Measurements from ENCODE around the gene TYW5. TPM values are rescaled to one million over a fixed set of nuclear protein-coding genes. Genes with fewer than 3 reads are reported as not detected.

TYW5 gene
- total RNA-seq, 1 experiment from 2014 or later, result 13.5 TPM

DNA sequence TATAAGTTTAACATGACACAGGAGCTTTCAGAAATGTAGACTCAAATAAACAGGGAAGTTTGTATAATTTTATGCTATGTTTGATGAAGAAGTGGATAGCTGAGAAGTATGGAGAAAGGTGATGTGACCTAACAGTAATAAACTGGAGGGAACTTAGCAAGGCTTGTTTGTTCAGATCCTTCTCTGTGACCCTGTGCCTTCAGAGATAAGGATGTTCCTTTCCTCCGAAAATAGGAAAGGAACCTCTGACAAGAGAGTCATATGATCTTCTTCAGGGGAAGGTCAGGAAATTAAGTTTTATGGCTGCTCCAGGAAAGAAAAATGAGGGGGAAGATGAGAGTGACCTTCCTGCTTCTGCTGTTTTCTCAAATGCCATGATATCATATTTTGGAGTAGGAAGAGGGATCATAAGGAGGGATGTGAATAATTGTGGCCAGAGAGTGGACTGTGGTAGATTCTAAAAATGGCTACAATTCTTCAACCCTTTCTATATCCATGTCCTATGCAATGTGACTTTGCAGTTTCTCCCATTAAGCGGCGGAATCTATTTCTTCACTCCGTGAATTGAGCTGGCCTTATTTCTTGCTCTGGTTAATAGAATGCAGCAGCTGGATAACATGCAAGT, 52.7 kb downstream of the TYW5 start (continued):
- no peak for TF ChIP-seq GRHL2 (CRISPR knock-in tag; IDR thresholded peaks at IDR 0.05; ENCODE audit: insufficient replicate concordance, severe bottlenecking)

DNA sequence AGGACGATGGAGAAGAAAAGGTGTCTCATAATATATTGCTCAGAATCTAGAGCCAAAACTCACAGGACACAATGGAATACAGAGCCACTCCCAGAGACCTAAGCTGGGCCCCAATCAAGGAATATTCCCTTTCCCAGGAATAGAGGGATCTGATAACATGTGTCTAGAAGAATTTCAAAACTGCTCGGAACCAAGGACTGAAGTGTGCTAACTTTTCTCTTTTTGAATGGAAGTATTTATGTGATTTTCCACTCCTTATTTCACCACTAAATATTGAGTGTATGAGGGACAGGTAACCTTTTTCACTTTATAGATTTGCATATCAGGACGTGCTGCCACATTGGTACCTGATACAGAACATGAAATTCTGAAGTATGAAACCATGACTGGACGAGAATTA, 53.3 kb downstream of the TYW5 start:
- H3K4me1 Mint-ChIP-seq, result 0 out of 2 replicates have a peak, but pooled peaks cover 3% of the 10 kb centered on the region
- no peak overlapping the region for H3K4me3 Mint-ChIP-seq
- H3K27ac Mint-ChIP-seq, result no peak overlapping the region
- no peak for DNase-seq (ENCODE audit: low spot score)
- ChIA-PET CTCF (no interaction called here), POLR2A (no interaction called here)
- no peaks in the 10 kb centered on the region for H3K36me3 Mint-ChIP-seq
- no peaks in the 10 kb centered on the region for H3K9me3 Mint-ChIP-seq
- no peak for ATAC-seq
- TF ChIP-seq, protein P1, sequence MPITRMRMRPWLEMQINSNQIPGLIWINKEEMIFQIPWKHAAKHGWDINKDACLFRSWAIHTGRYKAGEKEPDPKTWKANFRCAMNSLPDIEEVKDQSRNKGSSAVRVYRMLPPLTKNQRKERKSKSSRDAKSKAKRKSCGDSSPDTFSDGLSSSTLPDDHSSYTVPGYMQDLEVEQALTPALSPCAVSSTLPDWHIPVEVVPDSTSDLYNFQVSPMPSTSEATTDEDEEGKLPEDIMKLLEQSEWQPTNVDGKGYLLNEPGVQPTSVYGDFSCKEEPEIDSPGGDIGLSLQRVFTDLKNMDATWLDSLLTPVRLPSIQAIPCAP (CRISPR knock-in tag; IDR thresholded peaks at IDR 0.05), result no peak
- TF ChIP-seq MYBL2 (CRISPR knock-in tag; IDR thresholded peaks at IDR 0.05), result no peak
- no peak for TF ChIP-seq CREM (CRISPR knock-in tag; IDR thresholded peaks at IDR 0.05)
- TF ChIP-seq, protein P2, sequence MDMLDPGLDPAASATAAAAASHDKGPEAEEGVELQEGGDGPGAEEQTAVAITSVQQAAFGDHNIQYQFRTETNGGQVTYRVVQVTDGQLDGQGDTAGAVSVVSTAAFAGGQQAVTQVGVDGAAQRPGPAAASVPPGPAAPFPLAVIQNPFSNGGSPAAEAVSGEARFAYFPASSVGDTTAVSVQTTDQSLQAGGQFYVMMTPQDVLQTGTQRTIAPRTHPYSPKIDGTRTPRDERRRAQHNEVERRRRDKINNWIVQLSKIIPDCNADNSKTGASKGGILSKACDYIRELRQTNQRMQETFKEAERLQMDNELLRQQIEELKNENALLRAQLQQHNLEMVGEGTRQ (CRISPR knock-in tag; IDR thresholded peaks at IDR 0.05), result no peak
- TF ChIP-seq ZNF138 (CRISPR knock-in tag; conservative IDR thresholded peaks at IDR 0.05), result no peak
- TF ChIP-seq RELA (CRISPR knock-in tag; IDR thresholded peaks at IDR 0.05; ENCODE audit: borderline replicate concordance), result no peak
- TF ChIP-seq ZBTB21 (CRISPR knock-in tag; IDR thresholded peaks at IDR 0.05; ENCODE audit: borderline replicate concordance), result no peak
- TF ChIP-seq, protein P3, sequence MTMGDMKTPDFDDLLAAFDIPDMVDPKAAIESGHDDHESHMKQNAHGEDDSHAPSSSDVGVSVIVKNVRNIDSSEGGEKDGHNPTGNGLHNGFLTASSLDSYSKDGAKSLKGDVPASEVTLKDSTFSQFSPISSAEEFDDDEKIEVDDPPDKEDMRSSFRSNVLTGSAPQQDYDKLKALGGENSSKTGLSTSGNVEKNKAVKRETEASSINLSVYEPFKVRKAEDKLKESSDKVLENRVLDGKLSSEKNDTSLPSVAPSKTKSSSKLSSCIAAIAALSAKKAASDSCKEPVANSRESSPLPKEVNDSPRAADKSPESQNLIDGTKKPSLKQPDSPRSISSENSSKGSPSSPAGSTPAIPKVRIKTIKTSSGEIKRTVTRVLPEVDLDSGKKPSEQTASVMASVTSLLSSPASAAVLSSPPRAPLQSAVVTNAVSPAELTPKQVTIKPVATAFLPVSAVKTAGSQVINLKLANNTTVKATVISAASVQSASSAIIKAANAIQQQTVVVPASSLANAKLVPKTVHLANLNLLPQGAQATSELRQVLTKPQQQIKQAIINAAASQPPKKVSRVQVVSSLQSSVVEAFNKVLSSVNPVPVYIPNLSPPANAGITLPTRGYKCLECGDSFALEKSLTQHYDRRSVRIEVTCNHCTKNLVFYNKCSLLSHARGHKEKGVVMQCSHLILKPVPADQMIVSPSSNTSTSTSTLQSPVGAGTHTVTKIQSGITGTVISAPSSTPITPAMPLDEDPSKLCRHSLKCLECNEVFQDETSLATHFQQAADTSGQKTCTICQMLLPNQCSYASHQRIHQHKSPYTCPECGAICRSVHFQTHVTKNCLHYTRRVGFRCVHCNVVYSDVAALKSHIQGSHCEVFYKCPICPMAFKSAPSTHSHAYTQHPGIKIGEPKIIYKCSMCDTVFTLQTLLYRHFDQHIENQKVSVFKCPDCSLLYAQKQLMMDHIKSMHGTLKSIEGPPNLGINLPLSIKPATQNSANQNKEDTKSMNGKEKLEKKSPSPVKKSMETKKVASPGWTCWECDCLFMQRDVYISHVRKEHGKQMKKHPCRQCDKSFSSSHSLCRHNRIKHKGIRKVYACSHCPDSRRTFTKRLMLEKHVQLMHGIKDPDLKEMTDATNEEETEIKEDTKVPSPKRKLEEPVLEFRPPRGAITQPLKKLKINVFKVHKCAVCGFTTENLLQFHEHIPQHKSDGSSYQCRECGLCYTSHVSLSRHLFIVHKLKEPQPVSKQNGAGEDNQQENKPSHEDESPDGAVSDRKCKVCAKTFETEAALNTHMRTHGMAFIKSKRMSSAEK (CRISPR knock-in tag; IDR thresholded peaks at IDR 0.05; ENCODE audit: borderline replicate concordance), result no peak
- TF ChIP-seq, protein P4, sequence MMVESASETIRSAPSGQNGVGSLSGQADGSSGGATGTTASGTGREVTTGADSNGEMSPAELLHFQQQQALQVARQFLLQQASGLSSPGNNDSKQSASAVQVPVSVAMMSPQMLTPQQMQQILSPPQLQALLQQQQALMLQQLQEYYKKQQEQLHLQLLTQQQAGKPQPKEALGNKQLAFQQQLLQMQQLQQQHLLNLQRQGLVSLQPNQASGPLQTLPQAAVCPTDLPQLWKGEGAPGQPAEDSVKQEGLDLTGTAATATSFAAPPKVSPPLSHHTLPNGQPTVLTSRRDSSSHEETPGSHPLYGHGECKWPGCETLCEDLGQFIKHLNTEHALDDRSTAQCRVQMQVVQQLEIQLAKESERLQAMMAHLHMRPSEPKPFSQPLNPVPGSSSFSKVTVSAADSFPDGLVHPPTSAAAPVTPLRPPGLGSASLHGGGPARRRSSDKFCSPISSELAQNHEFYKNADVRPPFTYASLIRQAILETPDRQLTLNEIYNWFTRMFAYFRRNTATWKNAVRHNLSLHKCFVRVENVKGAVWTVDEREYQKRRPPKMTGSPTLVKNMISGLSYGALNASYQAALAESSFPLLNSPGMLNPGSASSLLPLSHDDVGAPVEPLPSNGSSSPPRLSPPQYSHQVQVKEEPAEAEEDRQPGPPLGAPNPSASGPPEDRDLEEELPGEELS (CRISPR knock-in tag; IDR thresholded peaks at IDR 0.05), result no peak
- no peaks in the 10 kb centered on the region; the same call in 1 of the 2 replicates for H3K27me3 Mint-ChIP-seq (ENCODE audit: low read depth)

DNA sequence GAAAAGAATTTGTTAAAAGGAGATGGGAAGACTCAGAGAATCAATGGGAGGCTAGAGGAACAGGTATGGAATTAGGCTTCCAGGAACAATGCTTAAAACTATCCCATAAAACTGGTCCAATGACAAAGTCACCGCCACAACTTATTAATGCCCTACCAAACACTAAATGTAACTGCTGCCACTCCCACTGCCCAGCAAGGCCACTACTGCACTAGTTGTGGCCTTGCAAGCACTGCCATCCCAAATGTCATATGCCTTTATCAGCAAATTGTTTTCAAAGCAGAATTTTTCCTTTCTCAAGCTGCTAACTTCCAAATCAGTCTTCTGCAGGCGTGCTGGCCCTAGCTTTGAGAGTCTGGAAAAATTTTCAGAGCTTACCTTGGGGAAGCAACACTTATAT, 58.7 kb downstream of the TYW5 start:
- TF ChIP-seq, protein P5, sequence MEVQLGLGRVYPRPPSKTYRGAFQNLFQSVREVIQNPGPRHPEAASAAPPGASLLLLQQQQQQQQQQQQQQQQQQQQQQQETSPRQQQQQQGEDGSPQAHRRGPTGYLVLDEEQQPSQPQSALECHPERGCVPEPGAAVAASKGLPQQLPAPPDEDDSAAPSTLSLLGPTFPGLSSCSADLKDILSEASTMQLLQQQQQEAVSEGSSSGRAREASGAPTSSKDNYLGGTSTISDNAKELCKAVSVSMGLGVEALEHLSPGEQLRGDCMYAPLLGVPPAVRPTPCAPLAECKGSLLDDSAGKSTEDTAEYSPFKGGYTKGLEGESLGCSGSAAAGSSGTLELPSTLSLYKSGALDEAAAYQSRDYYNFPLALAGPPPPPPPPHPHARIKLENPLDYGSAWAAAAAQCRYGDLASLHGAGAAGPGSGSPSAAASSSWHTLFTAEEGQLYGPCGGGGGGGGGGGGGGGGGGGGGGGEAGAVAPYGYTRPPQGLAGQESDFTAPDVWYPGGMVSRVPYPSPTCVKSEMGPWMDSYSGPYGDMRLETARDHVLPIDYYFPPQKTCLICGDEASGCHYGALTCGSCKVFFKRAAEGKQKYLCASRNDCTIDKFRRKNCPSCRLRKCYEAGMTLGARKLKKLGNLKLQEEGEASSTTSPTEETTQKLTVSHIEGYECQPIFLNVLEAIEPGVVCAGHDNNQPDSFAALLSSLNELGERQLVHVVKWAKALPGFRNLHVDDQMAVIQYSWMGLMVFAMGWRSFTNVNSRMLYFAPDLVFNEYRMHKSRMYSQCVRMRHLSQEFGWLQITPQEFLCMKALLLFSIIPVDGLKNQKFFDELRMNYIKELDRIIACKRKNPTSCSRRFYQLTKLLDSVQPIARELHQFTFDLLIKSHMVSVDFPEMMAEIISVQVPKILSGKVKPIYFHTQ (CRISPR knock-in tag; IDR thresholded peaks at IDR 0.05), result no peak
- TF ChIP-seq, protein P2 (CRISPR knock-in tag; IDR thresholded peaks at IDR 0.05), result no peak
- no peak for TF ChIP-seq TCF7 (CRISPR knock-in tag; IDR thresholded peaks at IDR 0.05; ENCODE audit: low read depth)
- no peak for TF ChIP-seq JAZF1 (CRISPR knock-in tag; IDR thresholded peaks at IDR 0.05)
- TF ChIP-seq, protein P6, sequence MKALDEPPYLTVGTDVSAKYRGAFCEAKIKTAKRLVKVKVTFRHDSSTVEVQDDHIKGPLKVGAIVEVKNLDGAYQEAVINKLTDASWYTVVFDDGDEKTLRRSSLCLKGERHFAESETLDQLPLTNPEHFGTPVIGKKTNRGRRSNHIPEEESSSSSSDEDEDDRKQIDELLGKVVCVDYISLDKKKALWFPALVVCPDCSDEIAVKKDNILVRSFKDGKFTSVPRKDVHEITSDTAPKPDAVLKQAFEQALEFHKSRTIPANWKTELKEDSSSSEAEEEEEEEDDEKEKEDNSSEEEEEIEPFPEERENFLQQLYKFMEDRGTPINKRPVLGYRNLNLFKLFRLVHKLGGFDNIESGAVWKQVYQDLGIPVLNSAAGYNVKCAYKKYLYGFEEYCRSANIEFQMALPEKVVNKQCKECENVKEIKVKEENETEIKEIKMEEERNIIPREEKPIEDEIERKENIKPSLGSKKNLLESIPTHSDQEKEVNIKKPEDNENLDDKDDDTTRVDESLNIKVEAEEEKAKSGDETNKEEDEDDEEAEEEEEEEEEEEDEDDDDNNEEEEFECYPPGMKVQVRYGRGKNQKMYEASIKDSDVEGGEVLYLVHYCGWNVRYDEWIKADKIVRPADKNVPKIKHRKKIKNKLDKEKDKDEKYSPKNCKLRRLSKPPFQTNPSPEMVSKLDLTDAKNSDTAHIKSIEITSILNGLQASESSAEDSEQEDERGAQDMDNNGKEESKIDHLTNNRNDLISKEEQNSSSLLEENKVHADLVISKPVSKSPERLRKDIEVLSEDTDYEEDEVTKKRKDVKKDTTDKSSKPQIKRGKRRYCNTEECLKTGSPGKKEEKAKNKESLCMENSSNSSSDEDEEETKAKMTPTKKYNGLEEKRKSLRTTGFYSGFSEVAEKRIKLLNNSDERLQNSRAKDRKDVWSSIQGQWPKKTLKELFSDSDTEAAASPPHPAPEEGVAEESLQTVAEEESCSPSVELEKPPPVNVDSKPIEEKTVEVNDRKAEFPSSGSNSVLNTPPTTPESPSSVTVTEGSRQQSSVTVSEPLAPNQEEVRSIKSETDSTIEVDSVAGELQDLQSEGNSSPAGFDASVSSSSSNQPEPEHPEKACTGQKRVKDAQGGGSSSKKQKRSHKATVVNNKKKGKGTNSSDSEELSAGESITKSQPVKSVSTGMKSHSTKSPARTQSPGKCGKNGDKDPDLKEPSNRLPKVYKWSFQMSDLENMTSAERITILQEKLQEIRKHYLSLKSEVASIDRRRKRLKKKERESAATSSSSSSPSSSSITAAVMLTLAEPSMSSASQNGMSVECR (CRISPR knock-in tag; IDR thresholded peaks at IDR 0.05; ENCODE audit: borderline replicate concordance), result no peak
- TF ChIP-seq KAT7 (CRISPR knock-in tag; IDR thresholded peaks at IDR 0.05; ENCODE audit: borderline replicate concordance), result no peak
- no peak for TF ChIP-seq ZNF121 (CRISPR knock-in tag; IDR thresholded peaks at IDR 0.05)
- H3K36me3 Mint-ChIP-seq, result no peaks in the 10 kb centered on the region
- H3K27me3 Mint-ChIP-seq (ENCODE audit: low read depth), result peaks cover 2% of the 10 kb centered on the region
- no peak overlapping the region for H3K27ac Mint-ChIP-seq
- ChIA-PET CTCF (no interaction called here), POLR2A (no interaction called here)
- no peaks in the 10 kb centered on the region for H3K4me1 Mint-ChIP-seq
- H3K9me3 Mint-ChIP-seq, result no peaks in the 10 kb centered on the region
- H3K4me3 Mint-ChIP-seq, result no peak overlapping the region
- no peak for ATAC-seq
- DNase-seq (ENCODE audit: low spot score), result no peak

Data from WTC11 (cell line).